SK-N-SH (cell line): ENCODE data around the gene ECI1. TPM values are rescaled to one million over a fixed set of nuclear protein-coding genes. Genes with fewer than 3 reads are reported as not detected.

Source experiments
- CTCF ChIA-PET: fragments of 300-600, 350-600 bp; formaldehyde crosslinking; extraction: SDS; loops from one replicate; lab custom pipeline; 2021; lab: Yijun Ruan, JAX
- POLR2A ChIA-PET: fragments of 350-600 bp; sonication (Branson Sonifier 250); formaldehyde crosslinking; extraction: SDS; loops from one replicate; lab custom pipeline; 2020; ENCODE audit warnings: antibody characterized with exemption, inconsistent platforms; lab: Yijun Ruan, JAX
- DNase-seq: peaks from one replicate; pipeline ENCODE4 v3.0.0; 2012
- H2AFZ ChIP-seq: fragments of 200-600 bp; sonication (generic); 2 replicates; pipeline ENCODE4 v1.8.1; 2016; ENCODE audit warnings: antibody characterized with exemption, mild to moderate bottlenecking, low read depth
- H3F3A ChIP-seq: fragments of 200-600 bp; sonication (generic); replicated peaks from 2 replicates; pipeline ENCODE3; 2016; ENCODE audit warnings: antibody characterized with exemption, mild to moderate bottlenecking; ENCODE audit not compliant: insufficient read depth
- H3K27ac ChIP-seq, 2 experiments: fragments of 200-500 bp in 1 of 2; fragments of 200-600 bp in 1 of 2; sonication (Bioruptor generic) in 1 of 2; sonication (generic), shearing (Covaris generic) in 1 of 2; 2 replicates each; pipeline versions ENCODE4 v1.5.1 to v1.6.1; 2014 to 2016; ENCODE audit warnings: low read depth in 2 of 2, inconsistent platforms in 1 of 2, low read length in 1 of 2, mild to moderate bottlenecking in 1 of 2, mixed read lengths in 1 of 2
- H3K27me3 ChIP-seq: fragments of 200-600 bp; sonication (generic), shearing (Covaris generic); 2 replicates; pipeline ENCODE4 v1.6.1; 2016; ENCODE audit warnings: mixed run types; ENCODE audit not compliant: insufficient read depth
- H3K36me3 ChIP-seq, 2 experiments: fragments of 200-500 bp in 1 of 2; fragments of 200-600 bp in 1 of 2; sonication (Bioruptor generic) in 1 of 2; sonication (generic) in 1 of 2; replicated peaks in 1 of 2; 2 replicates each; pipeline versions ENCODE3 to v1.5.1; 2014 to 2016; ENCODE audit warnings: low read length in 1 of 2, mild to moderate bottlenecking in 1 of 2; ENCODE audit not compliant: insufficient read depth in 2 of 2, control insufficient read depth in 1 of 2
- H3K4me1 ChIP-seq, 2 experiments: fragments of 200-500 bp in 1 of 2; fragments of 200-600 bp in 1 of 2; sonication (Bioruptor generic) in 1 of 2; sonication (generic), shearing (Covaris generic) in 1 of 2; 2 replicates each; pipeline versions ENCODE4 v1.5.1 to v1.6.1; 2014 to 2016; ENCODE audit warnings: low read depth in 1 of 2, low read length in 1 of 2, mixed run types in 1 of 2; ENCODE audit not compliant: insufficient read depth in 2 of 2, control insufficient read depth in 1 of 2
- H3K4me2 ChIP-seq: fragments of 200-600 bp; sonication (generic), shearing (Covaris generic); 2 replicates; pipeline ENCODE4 v1.6.1; 2017; ENCODE audit warnings: mixed run types
- H3K4me3 ChIP-seq, 2 experiments: fragments of 200-500 bp in 1 of 2; fragments of 200-600 bp in 1 of 2; sonication (Bioruptor generic) in 1 of 2; sonication (generic), shearing (Covaris generic) in 1 of 2; 2 replicates each; pipeline versions ENCODE4 v1.5.1 to v1.8.1; 2014 to 2016; ENCODE audit warnings: low read depth in 2 of 2, inconsistent platforms in 1 of 2, low read length in 1 of 2, mild to moderate bottlenecking in 1 of 2, mixed read lengths in 1 of 2, moderate library complexity in 1 of 2
- H3K79me2 ChIP-seq: fragments of 200-600 bp; sonication (generic); 2 replicates; pipeline ENCODE4 v1.8.1; 2017; ENCODE audit warnings: mild to moderate bottlenecking; ENCODE audit not compliant: insufficient read depth
- H3K9ac ChIP-seq: fragments of 200-600 bp; sonication (generic); 2 replicates; pipeline ENCODE4 v1.6.1; 2017; ENCODE audit warnings: mixed run types
- H3K9me2 ChIP-seq: fragments of 200-600 bp; sonication (generic); 2 replicates; pipeline ENCODE4 v1.6.1; 2017; ENCODE audit warnings: mixed run types
- H3K9me3 ChIP-seq: fragments of 200-600 bp; sonication (generic); 2 replicates; pipeline ENCODE4 v1.6.1; 2017; ENCODE audit warnings: mixed run types, mild to moderate bottlenecking, moderate library complexity
- H4K20me1 ChIP-seq: fragments of 200-600 bp; sonication (generic); 2 replicates; pipeline ENCODE4 v1.6.1; 2017; ENCODE audit warnings: mild to moderate bottlenecking, mixed run types; ENCODE audit not compliant: insufficient read depth
- EP300 ChIP-seq, 2 experiments: IDR thresholded peaks; 2 replicates each; pipeline versions ENCODE4 v1.4.0 to v1.6.1; 2012; ENCODE audit warnings: borderline replicate concordance in 1 of 2, low read depth in 1 of 2, low read length in 1 of 2
- JUND ChIP-seq: IDR thresholded peaks from 2 replicates; pipeline ENCODE4 v1.4.0; 2012
- NRF1 ChIP-seq: IDR thresholded peaks from 2 replicates; pipeline ENCODE4 v1.6.1; 2012; ENCODE audit warnings: low read depth, mild to moderate bottlenecking, low read length
- SIN3A ChIP-seq: IDR thresholded peaks from 2 replicates; pipeline ENCODE4 v1.6.1; 2012; ENCODE audit warnings: low read depth, mild to moderate bottlenecking, low read length, moderate library complexity, borderline replicate concordance
- SMC3 ChIP-seq: IDR thresholded peaks from 2 replicates; pipeline ENCODE4 v1.6.1; 2012; ENCODE audit warnings: low read depth, low read length, improper control_type of control experiment
- TEAD4 ChIP-seq: IDR thresholded peaks from 2 replicates; pipeline ENCODE4 v1.4.0; 2012; ENCODE audit warnings: mild to moderate bottlenecking, borderline replicate concordance; ENCODE audit not compliant: insufficient read depth
- WGBS: methylation state at CpG from one replicate; pipeline ENCODE4 v1.1.6; 2017; ENCODE audit warnings: low lambda C conversion rate; 5-methylcytosine and 5-hydroxymethylcytosine counted together
- polyA plus RNA-seq, 3 experiments: library from polyadenylated mRNA; depleted of rRNA; stranded (reverse); fragments of >200 nt; gene quantifications; 2 replicates each; pipeline ENCODE4 v1.2.3, GENCODE V29; 2012
- TF ChIP-seq, protein P1 (sequence below): fragments of 200-600 bp; sonication (generic); IDR thresholded peaks from 2 replicates; pipeline ENCODE4 v1.6.1; 2017; ENCODE audit warnings: antibody characterized with exemption, mild to moderate bottlenecking, moderate library complexity
- TF ChIP-seq, protein P2 (sequence below): fragments of 150-350 bp; IDR thresholded peaks from 2 replicates; pipeline ENCODE4 v1.6.1; 2017; ENCODE audit warnings: antibody characterized with exemption, low read length, low read depth, borderline replicate concordance
- TF ChIP-seq, protein P3 (sequence below): fragments of 150-350 bp; IDR thresholded peaks from 2 replicates; pipeline ENCODE4 v1.6.1; 2016; ENCODE audit warnings: mild to moderate bottlenecking, low read depth, low read length
- TF ChIP-seq, protein P4 (sequence below): IDR thresholded peaks from 2 replicates; pipeline ENCODE4 v1.4.0; 2012; ENCODE audit warnings: low read depth, borderline replicate concordance

ECI1 gene
- polyA plus RNA-seq, 1 of the 3 experiments (the other 2 are of a cell fraction) = 61.8 TPM

DNA sequence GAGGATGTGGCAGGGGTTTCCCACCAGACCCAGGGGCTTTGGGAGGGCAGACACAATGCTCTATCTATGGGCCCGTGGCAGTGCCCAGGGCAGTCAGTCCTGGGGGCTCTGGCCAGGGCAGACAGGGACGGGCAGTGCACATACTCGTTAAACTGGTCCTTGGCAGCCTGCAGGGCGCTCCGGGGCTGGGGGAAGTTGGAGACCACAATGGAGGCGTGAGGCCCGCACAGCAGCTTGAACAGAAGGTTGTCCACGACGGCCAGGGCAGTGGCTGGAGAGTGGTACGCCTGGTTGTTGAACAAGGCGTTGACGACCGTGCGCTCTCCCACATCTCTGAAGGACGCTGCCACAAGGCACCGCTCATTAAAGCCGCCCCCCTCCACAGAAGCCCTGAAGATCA is 35.2 kb upstream of the ECI1 start:
- ChIA-PET CTCF (interaction anchor here (1.5 kb wide), 1 partner anchor 10 kb away, joined by 4 read pairs; no protein-coding TSS in a partner anchor), POLR2A (no interaction called here)
- H4K20me1 ChIP-seq = no peaks in the 10 kb centered on the region
- peaks cover 0 to 3% of the 10 kb centered on the region in 2 experiments for H3K36me3 ChIP-seq
- WGBS = 91% methylated on average over 5 of the region's 17 CpGs
- no peak overlapping the region for H3K27ac ChIP-seq
- H3K4me3 ChIP-seq = no peak overlapping the region
- H3F3A ChIP-seq = no peaks in the 10 kb centered on the region
- H3K9me2 ChIP-seq = no peaks in the 10 kb centered on the region
- no peak overlapping the region for H2AFZ ChIP-seq
- no peaks in the 10 kb centered on the region for H3K79me2 ChIP-seq
- no peaks in the 10 kb centered on the region for H3K4me1 ChIP-seq
- H3K9ac ChIP-seq = no peak overlapping the region
- no peaks in the 10 kb centered on the region for H3K27me3 ChIP-seq
- H3K9me3 ChIP-seq = no peaks in the 10 kb centered on the region
- no peak for DNase-seq
- TF ChIP-seq EP300 (IDR thresholded peaks at IDR 0.05; ENCODE audit: borderline replicate concordance in 1 of 2, low read depth in 1 of 2, low read length in 1 of 2) (no peak), NRF1 (no peak), TEAD4 (no peak), SIN3A (no peak)
- TF ChIP-seq, all 33 proteins: peak for 0
- no peak overlapping the region for H3K4me2 ChIP-seq

DNA sequence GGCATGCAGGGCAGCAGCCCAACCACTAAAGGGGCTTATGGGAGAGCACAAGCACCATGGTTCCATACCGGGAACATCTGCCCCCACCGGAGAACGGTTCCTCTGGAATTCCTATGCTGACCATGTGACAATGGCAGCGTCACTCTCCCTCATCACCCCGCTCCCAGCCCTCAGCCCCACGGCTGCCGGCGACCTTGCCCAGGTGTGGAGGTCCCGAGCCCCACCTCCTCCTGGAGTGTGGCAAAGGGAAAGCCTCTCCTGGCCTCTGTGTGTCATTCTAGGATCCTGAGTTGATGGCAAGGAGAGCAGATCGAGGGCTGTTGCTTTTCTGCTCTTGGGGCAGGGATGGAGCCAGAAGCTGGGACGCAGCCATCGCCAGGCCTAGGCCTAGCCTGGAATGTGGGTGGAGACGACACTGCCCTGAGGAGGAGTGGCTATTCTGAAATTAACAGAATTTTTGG is 34.4 kb upstream of the ECI1 start:
- Histone ChIP-seq H3K79me2 (no peaks in the 10 kb centered on the region), H2AFZ (no peak overlapping the region), H3K9ac (no peak overlapping the region), H3K27me3 (no peaks in the 10 kb centered on the region), H3F3A (no peaks in the 10 kb centered on the region), H3K27ac (no peak overlapping the region), H3K9me2 (no peaks in the 10 kb centered on the region), H3K4me2 (no peak overlapping the region), H3K36me3 (peaks cover 0 to 5% of the 10 kb centered on the region in 2 experiments), H3K4me3 (no peak overlapping the region), H3K4me1 (no peaks in the 10 kb centered on the region), H3K9me3 (no peaks in the 10 kb centered on the region), H4K20me1 (no peaks in the 10 kb centered on the region)
- ChIA-PET POLR2A (no interaction called here), CTCF (interaction anchor here (0.6 kb wide), 1 partner anchor 30 kb away, joined by 4 read pairs; no protein-coding TSS in a partner anchor)
- no peak for DNase-seq
- TF ChIP-seq SMC3 (no peak), JUND (no peak), EP300 (IDR thresholded peaks at IDR 0.05; ENCODE audit: borderline replicate concordance in 1 of 2, low read depth in 1 of 2, low read length in 1 of 2) (no peak), NRF1 (no peak)
- TF ChIP-seq, protein P1, sequence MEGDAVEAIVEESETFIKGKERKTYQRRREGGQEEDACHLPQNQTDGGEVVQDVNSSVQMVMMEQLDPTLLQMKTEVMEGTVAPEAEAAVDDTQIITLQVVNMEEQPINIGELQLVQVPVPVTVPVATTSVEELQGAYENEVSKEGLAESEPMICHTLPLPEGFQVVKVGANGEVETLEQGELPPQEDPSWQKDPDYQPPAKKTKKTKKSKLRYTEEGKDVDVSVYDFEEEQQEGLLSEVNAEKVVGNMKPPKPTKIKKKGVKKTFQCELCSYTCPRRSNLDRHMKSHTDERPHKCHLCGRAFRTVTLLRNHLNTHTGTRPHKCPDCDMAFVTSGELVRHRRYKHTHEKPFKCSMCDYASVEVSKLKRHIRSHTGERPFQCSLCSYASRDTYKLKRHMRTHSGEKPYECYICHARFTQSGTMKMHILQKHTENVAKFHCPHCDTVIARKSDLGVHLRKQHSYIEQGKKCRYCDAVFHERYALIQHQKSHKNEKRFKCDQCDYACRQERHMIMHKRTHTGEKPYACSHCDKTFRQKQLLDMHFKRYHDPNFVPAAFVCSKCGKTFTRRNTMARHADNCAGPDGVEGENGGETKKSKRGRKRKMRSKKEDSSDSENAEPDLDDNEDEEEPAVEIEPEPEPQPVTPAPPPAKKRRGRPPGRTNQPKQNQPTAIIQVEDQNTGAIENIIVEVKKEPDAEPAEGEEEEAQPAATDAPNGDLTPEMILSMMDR = no peak
- TF ChIP-seq, protein P2, sequence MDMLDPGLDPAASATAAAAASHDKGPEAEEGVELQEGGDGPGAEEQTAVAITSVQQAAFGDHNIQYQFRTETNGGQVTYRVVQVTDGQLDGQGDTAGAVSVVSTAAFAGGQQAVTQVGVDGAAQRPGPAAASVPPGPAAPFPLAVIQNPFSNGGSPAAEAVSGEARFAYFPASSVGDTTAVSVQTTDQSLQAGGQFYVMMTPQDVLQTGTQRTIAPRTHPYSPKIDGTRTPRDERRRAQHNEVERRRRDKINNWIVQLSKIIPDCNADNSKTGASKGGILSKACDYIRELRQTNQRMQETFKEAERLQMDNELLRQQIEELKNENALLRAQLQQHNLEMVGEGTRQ = no peak
- TF ChIP-seq, protein P3, sequence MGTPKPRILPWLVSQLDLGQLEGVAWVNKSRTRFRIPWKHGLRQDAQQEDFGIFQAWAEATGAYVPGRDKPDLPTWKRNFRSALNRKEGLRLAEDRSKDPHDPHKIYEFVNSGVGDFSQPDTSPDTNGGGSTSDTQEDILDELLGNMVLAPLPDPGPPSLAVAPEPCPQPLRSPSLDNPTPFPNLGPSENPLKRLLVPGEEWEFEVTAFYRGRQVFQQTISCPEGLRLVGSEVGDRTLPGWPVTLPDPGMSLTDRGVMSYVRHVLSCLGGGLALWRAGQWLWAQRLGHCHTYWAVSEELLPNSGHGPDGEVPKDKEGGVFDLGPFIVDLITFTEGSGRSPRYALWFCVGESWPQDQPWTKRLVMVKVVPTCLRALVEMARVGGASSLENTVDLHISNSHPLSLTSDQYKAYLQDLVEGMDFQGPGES = no peak
- TF ChIP-seq, protein P4, sequence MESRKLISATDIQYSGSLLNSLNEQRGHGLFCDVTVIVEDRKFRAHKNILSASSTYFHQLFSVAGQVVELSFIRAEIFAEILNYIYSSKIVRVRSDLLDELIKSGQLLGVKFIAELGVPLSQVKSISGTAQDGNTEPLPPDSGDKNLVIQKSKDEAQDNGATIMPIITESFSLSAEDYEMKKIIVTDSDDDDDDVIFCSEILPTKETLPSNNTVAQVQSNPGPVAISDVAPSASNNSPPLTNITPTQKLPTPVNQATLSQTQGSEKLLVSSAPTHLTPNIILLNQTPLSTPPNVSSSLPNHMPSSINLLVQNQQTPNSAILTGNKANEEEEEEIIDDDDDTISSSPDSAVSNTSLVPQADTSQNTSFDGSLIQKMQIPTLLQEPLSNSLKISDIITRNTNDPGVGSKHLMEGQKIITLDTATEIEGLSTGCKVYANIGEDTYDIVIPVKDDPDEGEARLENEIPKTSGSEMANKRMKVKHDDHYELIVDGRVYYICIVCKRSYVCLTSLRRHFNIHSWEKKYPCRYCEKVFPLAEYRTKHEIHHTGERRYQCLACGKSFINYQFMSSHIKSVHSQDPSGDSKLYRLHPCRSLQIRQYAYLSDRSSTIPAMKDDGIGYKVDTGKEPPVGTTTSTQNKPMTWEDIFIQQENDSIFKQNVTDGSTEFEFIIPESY = no peak
- WGBS = 85% methylated on average over 12 of the region's 13 CpGs
